ENCODE measurements around the gene MAD1L1. TPM values are rescaled to one million over a fixed set of nuclear protein-coding genes. Genes with fewer than 3 reads are reported as not detected.

Gene MAD1L1
- total and polyA plus RNA-seq, 8 donors: 21.4 to 58.8 (median 22.5) TPM

DNA sequence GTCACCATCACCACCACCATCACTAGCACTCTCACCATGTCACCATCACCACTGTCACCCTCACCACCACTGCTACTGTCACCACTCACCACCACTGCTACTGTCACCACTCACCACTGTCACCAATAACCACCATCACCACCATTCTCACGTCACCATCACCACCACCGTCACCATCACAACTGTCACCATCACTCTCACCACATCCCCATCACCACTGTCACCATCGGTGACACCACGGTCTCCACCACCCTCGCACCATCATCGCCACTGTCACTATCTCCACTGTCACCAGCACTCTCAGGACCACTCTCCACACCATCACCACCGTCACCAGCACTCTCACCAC is 130.4 kb downstream of the MAD1L1 start:
- Histone ChIP-seq H3K4me1 (peaks cover 3 to 26% of the 10 kb centered on the region in 2 donors), H3K4me3 (no peak overlapping the region), H3K27me3 (no peaks in the 10 kb centered on the region), H3K9me3 (no peaks in the 10 kb centered on the region), H3K36me3 (peaks cover 0 to 4% of the 10 kb centered on the region in 2 donors), H3K27ac (no peak overlapping the region)
- DNase-seq (no peak), ATAC-seq (no peak)
- intact Hi-C loops (cut with DNase I): no loop called here
- TF ChIP-seq, protein P1, sequence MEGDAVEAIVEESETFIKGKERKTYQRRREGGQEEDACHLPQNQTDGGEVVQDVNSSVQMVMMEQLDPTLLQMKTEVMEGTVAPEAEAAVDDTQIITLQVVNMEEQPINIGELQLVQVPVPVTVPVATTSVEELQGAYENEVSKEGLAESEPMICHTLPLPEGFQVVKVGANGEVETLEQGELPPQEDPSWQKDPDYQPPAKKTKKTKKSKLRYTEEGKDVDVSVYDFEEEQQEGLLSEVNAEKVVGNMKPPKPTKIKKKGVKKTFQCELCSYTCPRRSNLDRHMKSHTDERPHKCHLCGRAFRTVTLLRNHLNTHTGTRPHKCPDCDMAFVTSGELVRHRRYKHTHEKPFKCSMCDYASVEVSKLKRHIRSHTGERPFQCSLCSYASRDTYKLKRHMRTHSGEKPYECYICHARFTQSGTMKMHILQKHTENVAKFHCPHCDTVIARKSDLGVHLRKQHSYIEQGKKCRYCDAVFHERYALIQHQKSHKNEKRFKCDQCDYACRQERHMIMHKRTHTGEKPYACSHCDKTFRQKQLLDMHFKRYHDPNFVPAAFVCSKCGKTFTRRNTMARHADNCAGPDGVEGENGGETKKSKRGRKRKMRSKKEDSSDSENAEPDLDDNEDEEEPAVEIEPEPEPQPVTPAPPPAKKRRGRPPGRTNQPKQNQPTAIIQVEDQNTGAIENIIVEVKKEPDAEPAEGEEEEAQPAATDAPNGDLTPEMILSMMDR (IDR thresholded peaks at IDR 0.05): no peak

DNA sequence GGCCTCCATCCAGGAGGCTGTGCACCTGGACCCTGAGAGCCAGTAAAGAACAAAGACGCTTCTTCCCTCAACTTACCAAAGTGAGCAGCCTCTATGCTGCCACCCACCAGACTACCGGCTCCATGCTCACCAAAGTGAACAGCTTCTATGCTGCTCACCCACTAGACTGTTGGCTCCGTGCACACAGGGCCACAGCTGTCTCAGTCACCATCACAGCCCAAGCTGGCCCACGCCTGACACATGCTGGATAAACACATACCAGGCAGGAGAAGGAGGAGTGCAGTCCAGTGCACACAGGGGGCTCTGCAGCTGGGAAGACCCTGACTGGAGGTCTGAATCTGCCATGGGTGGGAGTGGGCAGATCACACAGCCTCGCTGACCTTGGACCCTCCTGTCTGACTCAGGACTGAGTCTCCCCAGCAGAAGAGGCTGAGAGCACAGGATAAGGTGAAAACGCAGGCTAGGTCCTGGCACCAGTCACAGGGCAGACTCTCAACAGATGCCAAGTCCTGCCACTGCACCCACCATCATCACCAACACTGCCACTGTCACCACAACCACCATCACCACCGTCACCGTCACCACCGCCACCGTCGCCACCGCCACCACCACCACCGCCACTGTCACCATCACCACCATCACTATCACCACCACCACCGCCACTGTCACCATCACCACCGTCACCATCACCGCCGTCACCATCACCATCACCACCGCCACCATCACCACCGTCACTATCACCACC is 130.9 kb downstream of the MAD1L1 start:
- intact Hi-C loops (cut with DNase I): no loop called here
- H3K36me3 ChIP-seq: peaks cover 0 to 4% of the 10 kb centered on the region in 2 donors
- peaks cover 3 to 21% of the 10 kb centered on the region in 2 donors for H3K4me1 ChIP-seq

DNA sequence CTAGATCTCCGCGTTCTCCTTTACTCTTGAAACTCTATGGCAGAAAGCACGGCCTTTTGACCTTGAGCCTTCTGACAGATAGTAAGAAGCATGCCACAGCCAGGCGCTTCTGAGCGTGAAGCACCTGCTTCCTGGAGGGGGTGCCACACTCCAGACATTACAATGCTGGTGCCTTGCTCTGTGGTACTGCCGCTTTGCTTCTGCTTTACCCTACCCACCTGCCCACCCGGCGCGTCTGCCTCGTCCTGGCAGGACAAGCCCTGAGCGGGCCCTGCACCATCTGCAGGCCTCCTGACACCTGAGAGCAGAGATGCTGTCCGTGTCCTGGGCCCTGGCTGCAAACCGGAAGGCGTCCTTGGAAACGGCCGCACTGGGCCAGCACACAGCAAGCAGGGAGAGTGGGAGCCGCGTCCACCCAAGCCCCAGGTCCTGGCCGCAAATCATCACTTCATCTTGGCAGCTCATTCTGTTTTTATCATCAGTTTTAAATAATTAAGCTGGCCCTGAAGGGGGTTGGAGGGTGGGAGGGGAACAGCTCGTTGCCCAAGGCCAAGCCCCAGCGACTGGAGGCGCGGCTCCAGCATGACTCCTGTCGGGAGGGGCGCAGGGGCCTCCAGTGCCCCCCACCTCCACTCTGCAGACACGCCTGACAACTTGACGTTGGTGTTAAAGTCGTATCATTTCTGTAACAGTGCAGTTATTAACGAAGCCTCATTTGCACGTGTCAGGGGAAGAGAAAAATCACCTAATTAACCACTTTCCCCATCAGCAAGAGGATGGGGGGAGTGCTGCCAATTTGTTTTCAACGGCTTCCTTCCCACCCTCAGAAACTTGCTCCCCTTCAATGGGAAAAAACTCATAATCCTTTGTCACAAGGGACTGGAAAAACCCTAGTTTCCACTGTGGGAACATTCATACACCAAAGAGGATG is 132.2 kb downstream of the MAD1L1 start:
- Histone ChIP-seq H3K9me3 (no peaks in the 10 kb centered on the region), H3K4me3 (no peak overlapping the region), H3K27ac (no peak overlapping the region), H3K27me3 (no peaks in the 10 kb centered on the region), H3K36me3 (peaks cover 0 to 4% of the 10 kb centered on the region in 2 donors), H3K4me1 (peaks cover 3 to 14% of the 10 kb centered on the region in 2 donors)
- TF ChIP-seq, protein P1 (IDR thresholded peaks at IDR 0.05): no peak
- no peak for ATAC-seq
- intact Hi-C loops (cut with DNase I): no loop called here
- no peak for DNase-seq

More for the DNA sequence above, 130.9 kb downstream of the MAD1L1 start:
- H3K27me3 ChIP-seq: no peaks in the 10 kb centered on the region
- ATAC-seq (no peak), DNase-seq (no peak)
- no peak overlapping the region for H3K4me3 ChIP-seq
- H3K9me3 ChIP-seq: no peaks in the 10 kb centered on the region
- TF ChIP-seq, protein P1 (IDR thresholded peaks at IDR 0.05): no peak
- no peak overlapping the region for H3K27ac ChIP-seq

DNA sequence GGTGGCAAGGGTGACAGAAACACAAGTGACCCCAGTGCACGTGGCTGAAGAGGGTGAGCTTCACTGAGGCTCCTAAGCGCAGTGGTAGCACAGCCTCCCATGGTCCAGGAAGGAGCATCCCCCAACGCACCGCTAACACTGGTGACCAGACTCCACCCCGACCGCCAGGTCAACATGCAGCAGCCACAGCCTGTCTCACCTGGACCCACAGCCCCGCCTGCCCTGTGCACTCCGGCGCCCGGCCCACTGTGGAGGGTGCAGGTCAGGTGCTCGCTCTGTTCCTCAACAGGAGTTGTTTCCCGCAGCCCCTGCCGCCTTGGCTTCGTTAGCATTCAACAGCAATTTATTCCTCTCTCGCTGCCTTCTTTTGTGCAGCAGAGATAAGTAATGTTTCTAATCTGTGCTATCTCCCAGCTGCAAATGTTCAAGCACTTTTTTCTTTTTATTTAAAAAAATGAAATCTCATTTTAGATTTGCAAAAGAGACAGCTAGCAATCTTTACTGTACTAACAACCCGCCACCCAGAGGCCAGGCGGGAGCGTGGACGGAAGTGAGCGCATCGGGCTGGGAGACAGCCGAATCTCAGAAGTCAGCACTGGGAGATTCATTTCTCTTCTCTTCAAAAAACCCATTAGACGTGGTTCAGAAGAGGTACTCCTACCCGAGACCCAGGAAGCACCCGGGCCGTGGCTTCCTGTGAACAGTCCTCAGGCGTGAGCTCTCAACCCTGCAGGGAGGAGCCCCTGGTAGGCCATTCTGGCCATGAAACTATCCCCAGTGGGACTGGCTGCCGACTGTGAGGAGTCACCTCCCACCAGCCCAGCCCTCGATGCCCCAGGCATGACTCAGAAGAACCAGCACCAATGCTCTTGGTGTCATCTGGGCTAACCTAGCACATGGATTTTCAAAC is 133.4 kb downstream of the MAD1L1 start:
- TF ChIP-seq, protein P1 (IDR thresholded peaks at IDR 0.05): no peak
- no peak for DNase-seq

More for the DNA sequence above, 133.4 kb downstream of the MAD1L1 start:
- H3K27ac ChIP-seq: no peak overlapping the region
- no peaks in the 10 kb centered on the region for H3K9me3 ChIP-seq
- intact Hi-C loops (cut with DNase I): no loop called here
- no peaks in the 10 kb centered on the region for H3K27me3 ChIP-seq
- no peak overlapping the region for H3K4me3 ChIP-seq
- ATAC-seq: no peak
- peaks cover 0 to 4% of the 10 kb centered on the region in 2 donors for H3K36me3 ChIP-seq
- H3K4me1 ChIP-seq: peaks cover 0 to 10% of the 10 kb centered on the region in 2 donors

Measured in left lung (tissue), 10 donors.